Measurements from ENCODE around the gene PLEKHM3. TPM values are rescaled to one million over a fixed set of nuclear protein-coding genes. Genes with fewer than 3 reads are reported as not detected.

The PLEKHM3 gene
- total and polyA plus RNA-seq, 2 of the 13 experiments (the other 11 are each of a cell fraction or from before 2014, with no cell fraction given), result 4.5 to 4.7 TPM

GRCh38 chr2:207847807-207848544 is 177.4 kb downstream of the PLEKHM3 start (continued):
- TF ChIP-seq ZBTB49 (CRISPR knock-in tag; IDR thresholded peaks at IDR 0.05; ENCODE audit: borderline replicate concordance), result no peak
- peak in 1 of 2 experiments; percentile 47; a peak in 1 of 4 replicates for TF ChIP-seq POLR2A (IDR thresholded peaks at IDR 0.05; ENCODE audit: insufficient read depth in 1 of 2, low read depth in 2 of 2, low read length in 2 of 2)
- no peak for TF ChIP-seq PAWR (CRISPR knock-in tag; IDR thresholded peaks at IDR 0.05; ENCODE audit: borderline replicate concordance)
- no peak for TF ChIP-seq TMF1 (CRISPR knock-in tag; IDR thresholded peaks at IDR 0.05; ENCODE audit: low read depth)
- TF ChIP-seq KMT2A (CRISPR knock-in tag; IDR thresholded peaks at IDR 0.05), result no peak
- TF ChIP-seq GTF3A (CRISPR knock-in tag; conservative IDR thresholded peaks at IDR 0.05), result no peak
- no peak for TF ChIP-seq KLF9 (CRISPR knock-in tag; IDR thresholded peaks at IDR 0.05; ENCODE audit: low read depth)
- TF ChIP-seq BATF2 (CRISPR knock-in tag; IDR thresholded peaks at IDR 0.05), result no peak
- TF ChIP-seq NFIB (CRISPR knock-in tag; IDR thresholded peaks at IDR 0.05; ENCODE audit: borderline replicate concordance), result no peak
- TF ChIP-seq PATZ1 (CRISPR knock-in tag; IDR thresholded peaks at IDR 0.05), result peak; percentile 69
- TF ChIP-seq HNRNPL (IDR thresholded peaks at IDR 0.05; ENCODE audit: low read depth, low read length), result no peak
- peak; percentile 100 for TF ChIP-seq TBX3 (IDR thresholded peaks at IDR 0.05; ENCODE audit: borderline replicate concordance)
- TF ChIP-seq ZNF383 (CRISPR knock-in tag; IDR thresholded peaks at IDR 0.05; ENCODE audit: borderline replicate concordance), result no peak
- TF ChIP-seq ZNF83 (CRISPR knock-in tag; IDR thresholded peaks at IDR 0.05; ENCODE audit: borderline replicate concordance), result no peak
- TF ChIP-seq ZNF75D (CRISPR knock-in tag; IDR thresholded peaks at IDR 0.05; ENCODE audit: borderline replicate concordance), result no peak
- TF ChIP-seq ARID2 (CRISPR knock-in tag; IDR thresholded peaks at IDR 0.05; ENCODE audit: borderline replicate concordance), result 0 out of 2 replicates have a peak, but pooled peaks have one; percentile 23
- no peak for TF ChIP-seq ZMAT3 (CRISPR knock-in tag; conservative IDR thresholded peaks at IDR 0.05)
- no peak; a peak in 1 of 4 replicates for TF ChIP-seq MAFK (conservative IDR thresholded peaks at IDR 0.05 in 1 of 2, IDR thresholded peaks at IDR 0.05 in 1 of 2; ENCODE audit: low read length in 2 of 2)
- TF ChIP-seq THAP8 (CRISPR knock-in tag; IDR thresholded peaks at IDR 0.05; ENCODE audit: borderline replicate concordance), result no peak
- peak; percentile 53 for TF ChIP-seq STAG1 (CRISPR knock-in tag; IDR thresholded peaks at IDR 0.05)
- no peak for TF ChIP-seq TOE1 (CRISPR knock-in tag; IDR thresholded peaks at IDR 0.05)
- TF ChIP-seq ZNF235 (CRISPR knock-in tag; IDR thresholded peaks at IDR 0.05; ENCODE audit: borderline replicate concordance), result peak; percentile 62; the same call in 1 of the 2 replicates
- TF ChIP-seq PHF5A (CRISPR knock-in tag; IDR thresholded peaks at IDR 0.05; ENCODE audit: low read depth, unreplicated experiment), result peak; percentile 87
- TF ChIP-seq SMARCC2 (IDR thresholded peaks at IDR 0.05), result peak; percentile 72; the same call in 1 of the 2 replicates
- TF ChIP-seq ZSCAN21 (CRISPR knock-in tag; IDR thresholded peaks at IDR 0.05; ENCODE audit: borderline replicate concordance), result 0 out of 2 replicates have a peak, but pooled peaks have one; percentile 40

Measured in HepG2 (cell line).